Calu3 (cell line): Measurements from ENCODE around the gene WAC. TPM values are rescaled to one million over a fixed set of nuclear protein-coding genes. Genes with fewer than 3 reads are reported as not detected.

Experiments
- BruUV-seq: library from RNA; stranded (reverse); fragments of 400-500 nt; replicated peaks from 2 replicates; lab custom pipeline; 2021; lab: Mats Ljungman, UMichigan
- CTCF ChIA-PET: fragments of 300-600 bp; sonication (Branson Sonifier 250); formaldehyde crosslinking; loops from one replicate; lab custom pipeline; 2022; ENCODE audit warnings: antibody characterized with exemption; lab: Charles Lee
- DNase-seq: peaks from one replicate; pipeline ENCODE4 v3.0.0; 2022
- H3K27ac Mint-ChIP-seq: one replicate; pipeline ENCODE4 v1.8.0; 2022; ENCODE audit warnings: mixed read lengths; ENCODE audit not compliant: unreplicated experiment
- H3K27me3 Mint-ChIP-seq: one replicate; pipeline ENCODE4 v1.8.0; 2022; ENCODE audit warnings: mixed read lengths; ENCODE audit not compliant: unreplicated experiment
- H3K36me3 Mint-ChIP-seq: one replicate; pipeline ENCODE4 v1.8.0; 2022; ENCODE audit warnings: mild to moderate bottlenecking, moderate library complexity, mixed read lengths; ENCODE audit not compliant: insufficient read depth, unreplicated experiment
- H3K4me1 Mint-ChIP-seq: one replicate; pipeline ENCODE4 v1.8.0; 2022; ENCODE audit warnings: mild to moderate bottlenecking, low read depth, mixed read lengths; ENCODE audit not compliant: unreplicated experiment
- H3K4me3 Mint-ChIP-seq: one replicate; pipeline ENCODE4 v1.8.0; 2022; ENCODE audit warnings: mild to moderate bottlenecking, low read depth, moderate library complexity, mixed read lengths; ENCODE audit not compliant: unreplicated experiment
- H3K9me3 Mint-ChIP-seq: one replicate; pipeline ENCODE4 v1.8.0; 2022; ENCODE audit warnings: low read depth, mixed read lengths; ENCODE audit not compliant: unreplicated experiment
- CTCF ChIP-seq: fragments of 200-600 bp; IDR thresholded peaks from one replicate; pipeline ENCODE4 v1.8.0; 2022; ENCODE audit warnings: antibody characterized with exemption; ENCODE audit not compliant: unreplicated experiment
- intact Hi-C: fragments of 100-400 bp; cut with micrococcal nuclease; formaldehyde crosslinking; loops from one replicate; pipeline ENCODE4 v1.10.0; 2022; ENCODE audit not compliant: unreplicated experiment
- total RNA-seq: library from RNA; stranded (reverse); gene quantifications from 2 replicates; pipeline ENCODE4 v1.2.3, GENCODE V29; 2022

WAC gene
- total RNA-seq, 1 experiment from 2014 or later: 127 TPM

GRCh38 chr10:28555358-28555757 lies 22.4 kb downstream of the WAC start:
- Mint-ChIP-seq H3K4me3 (no peak overlapping the region), H3K9me3 (no peaks in the 10 kb centered on the region), H3K27ac (no peak overlapping the region), H3K27me3 (no peaks in the 10 kb centered on the region), H3K36me3 (peaks cover 63% of the 10 kb centered on the region), H3K4me1 (peaks cover 52% of the 10 kb centered on the region)
- no TSS peak for BruUV-seq
- intact Hi-C loops: no loop called here
- CTCF ChIA-PET: no interaction called here
- TF ChIP-seq CTCF: no peak
- DNase-seq: no peak

GRCh38 chr10:28556142-28556541 lies 23.2 kb downstream of the WAC start:
- no peak for TF ChIP-seq CTCF
- no peaks in the 10 kb centered on the region for H3K9me3 Mint-ChIP-seq
- no peaks in the 10 kb centered on the region for H3K27me3 Mint-ChIP-seq
- no peak overlapping the region for H3K27ac Mint-ChIP-seq
- H3K4me1 Mint-ChIP-seq: peaks cover 52% of the 10 kb centered on the region
- no peak overlapping the region for H3K4me3 Mint-ChIP-seq
- H3K36me3 Mint-ChIP-seq: peaks cover 66% of the 10 kb centered on the region
- BruUV-seq: no TSS peak
- intact Hi-C loops: no loop called here
- DNase-seq: no peak
- CTCF ChIA-PET: interaction anchor here (0.5 to 0.6 kb wide), 2 partner anchors 390 to 756 kb away, joined by 3 to 6 read pairs; no protein-coding TSS in a partner anchor

GRCh38 chr10:28558186-28558585 lies 25.3 kb downstream of the WAC start:
- Mint-ChIP-seq H3K27ac (no peak overlapping the region), H3K9me3 (no peaks in the 10 kb centered on the region), H3K27me3 (no peaks in the 10 kb centered on the region), H3K36me3 (peaks cover 46% of the 10 kb centered on the region), H3K4me1 (peaks cover 35% of the 10 kb centered on the region), H3K4me3 (no peak overlapping the region)
- CTCF ChIA-PET: no interaction called here
- intact Hi-C loops: no loop called here
- no TSS peak for BruUV-seq
- no peak for DNase-seq
- no peak for TF ChIP-seq CTCF

GRCh38 chr10:28558923-28559508 lies 26.1 kb downstream of the WAC start:
- no peak for DNase-seq
- BruUV-seq: no TSS peak
- Mint-ChIP-seq H3K36me3 (peaks cover 48% of the 10 kb centered on the region), H3K27ac (peak overlapping the region; percentile 4), H3K4me3 (no peak overlapping the region), H3K27me3 (no peaks in the 10 kb centered on the region), H3K4me1 (peaks cover 37% of the 10 kb centered on the region), H3K9me3 (no peaks in the 10 kb centered on the region)
- no peak for TF ChIP-seq CTCF
- CTCF ChIA-PET: no interaction called here
- intact Hi-C loops: no loop called here
